HG02938 (cell line): ENCODE data around the gene MYO9A.
"Not testable (repeated sequence)": the region's sequence is repeated elsewhere in the genome, so short reads cannot be mapped to it uniquely, and the experiment has no call there.

Experiments used
- ATAC-seq: cut with Tn5 transposase; IDR thresholded peaks from one replicate; pipeline ENCODE4 v1.9.1; 2021; ENCODE audit warnings: mild to moderate bottlenecking, moderate library complexity; ENCODE audit not compliant: unreplicated experiment

MYO9A gene

GRCh38 chr15:72099155-72099554, 18.8 kb downstream of the MYO9A start:
- no peak for ATAC-seq

GRCh38 chr15:72098040-72098439, 19.9 kb downstream of the MYO9A start:
- ATAC-seq: no peak

- no peak for ATAC-seq
These were observed 21.2 kb downstream of the MYO9A start for GRCh38 chr15:72096796-72097195.

GRCh38 chr15:72092691-72093090, 25.3 kb downstream of the MYO9A start:
- no peak for ATAC-seq

- ATAC-seq: no peak
These were observed 25.9 kb downstream of the MYO9A start for GRCh38 chr15:72092006-72092405.

- no peak for ATAC-seq
These were observed 30.9 kb downstream of the MYO9A start for GRCh38 chr15:72086920-72087648.

- ATAC-seq: no peak
These were observed 31.8 kb downstream of the MYO9A start for GRCh38 chr15:72086010-72086697.

GRCh38 chr15:72082176-72082575, 35.8 kb downstream of the MYO9A start:
- no peak for ATAC-seq

GRCh38 chr15:72078887-72079286, 39.1 kb downstream of the MYO9A start:
- ATAC-seq: peak; percentile 93

- ATAC-seq: no peak
These were observed 40.0 kb downstream of the MYO9A start for GRCh38 chr15:72077950-72078349.

- ATAC-seq: no peak
These were observed 43.5 kb downstream of the MYO9A start for GRCh38 chr15:72074335-72075060.

GRCh38 chr15:72071448-72071825, 46.5 kb downstream of the MYO9A start:
- not testable (repeated sequence) for ATAC-seq

GRCh38 chr15:72070817-72071447, 47.0 kb downstream of the MYO9A start:
- ATAC-seq: no peak

- no peak for ATAC-seq
These were observed 49.1 kb downstream of the MYO9A start for GRCh38 chr15:72068856-72069255.

- no peak for ATAC-seq
These were observed 52.1 kb downstream of the MYO9A start for GRCh38 chr15:72065801-72066200.

GRCh38 chr15:72063186-72063585, 54.8 kb downstream of the MYO9A start:
- ATAC-seq: no peak

GRCh38 chr15:72062319-72062718, 55.6 kb downstream of the MYO9A start:
- no peak for ATAC-seq

- no peak for ATAC-seq
These were observed 57.2 kb downstream of the MYO9A start for GRCh38 chr15:72060687-72061250.

GRCh38 chr15:72058585-72058984, 59.4 kb downstream of the MYO9A start:
- no peak for ATAC-seq

GRCh38 chr15:72057548-72058091, 60.3 kb downstream of the MYO9A start:
- no peak for ATAC-seq

GRCh38 chr15:72056217-72056616, 61.7 kb downstream of the MYO9A start:
- not testable (repeated sequence) for ATAC-seq
